Muscle of back (tissue), 11 donors: Measurements from ENCODE around the gene C17orf78. TPM values are rescaled to one million over a fixed set of nuclear protein-coding genes. Genes with fewer than 3 reads are reported as not detected.
"Not testable (repeated sequence)": the region's sequence is repeated elsewhere in the genome, so short reads cannot be mapped to it uniquely, and the experiment has no call there.

Experiments used
- DNase-seq, 3 donors: peaks; one replicate each; pipeline versions ENCODE4 v3.0.0 to v3.0.0-alpha.2; 2013
- polyA plus RNA-seq, 10 donors: library from polyadenylated mRNA; unstranded; fragments of 120-200 nt; gene quantifications; one replicate each; pipeline ENCODE4 v1.2.1, GENCODE V29; 2013; ENCODE audit not compliant: insufficient read length in 10 of 10

C17orf78 gene
- polyA plus RNA-seq, 10 donors: 0.07 to 0.22 (median 0.16) TPM; not detected in 4

GRCh38 chr17:37385474-37385990 is 9.7 kb downstream of the C17orf78 start:
- no peak for DNase-seq

- no peak for DNase-seq
These were observed 10.7 kb downstream of the C17orf78 start for GRCh38 chr17:37386462-37386861.

GRCh38 chr17:37388266-37388665 is 12.5 kb downstream of the C17orf78 start:
- DNase-seq: no peak

- no peak for DNase-seq
These were observed 13.4 kb downstream of the C17orf78 start for GRCh38 chr17:37389160-37389559.

- no peak for DNase-seq
These were observed 15.4 kb downstream of the C17orf78 start for GRCh38 chr17:37391146-37391545.

- no peak for DNase-seq
These were observed 16.3 kb downstream of the C17orf78 start for GRCh38 chr17:37392024-37392590.

- no peak for DNase-seq
These were observed 17.6 kb downstream of the C17orf78 start for GRCh38 chr17:37393352-37393751.

- no peak for DNase-seq
These were observed 23.5 kb downstream of the C17orf78 start for GRCh38 chr17:37399265-37399803.

GRCh38 chr17:37400505-37400904 is 24.7 kb downstream of the C17orf78 start:
- DNase-seq: no peak

- not testable (repeated sequence) for DNase-seq
These were observed 29.7 kb downstream of the C17orf78 start for GRCh38 chr17:37405522-37405921.

- no peak for DNase-seq
These were observed 30.3 kb downstream of the C17orf78 start for GRCh38 chr17:37405955-37406634.

- peak; percentile 71 to 89 (median 85) for DNase-seq
These were observed 31.1 kb downstream of the C17orf78 start, which contains the start of the genes ACACA and TADA2A for GRCh38 chr17:37406635-37407461. Gene ACACA (minus strand): TSS chr17:37406836. CDS start chr17:37406299, 537 bp downstream. Gene TADA2A (plus strand): TSS chr17:37406886. CDS start chr17:37411366, 4,480 bp downstream.

- DNase-seq: not testable (repeated sequence)
These were observed 32.3 kb downstream of the C17orf78 start for GRCh38 chr17:37408145-37408479.

- no peak for DNase-seq
These were observed 34.6 kb downstream of the C17orf78 start for GRCh38 chr17:37410357-37410756.

GRCh38 chr17:37413875-37414519 is 38.2 kb downstream of the C17orf78 start:
- DNase-seq: no peak

- DNase-seq: no peak
These were observed 42.1 kb downstream of the C17orf78 start for GRCh38 chr17:37417852-37418251.

- DNase-seq: no peak
These were observed 47.3 kb downstream of the C17orf78 start for GRCh38 chr17:37422971-37423625.

GRCh38 chr17:37425268-37425667 is 49.5 kb downstream of the C17orf78 start:
- DNase-seq: no peak

GRCh38 chr17:37429039-37429438 is 53.3 kb downstream of the C17orf78 start:
- no peak for DNase-seq

- no peak for DNase-seq
These were observed 53.7 kb downstream of the C17orf78 start for GRCh38 chr17:37429453-37429852.

GRCh38 chr17:37430051-37430627 is 54.4 kb downstream of the C17orf78 start:
- DNase-seq: no peak
